ENCODE data around the gene EMP2. TPM values are rescaled to one million over a fixed set of nuclear protein-coding genes. Genes with fewer than 3 reads are reported as not detected.

Gene EMP2, protein sequence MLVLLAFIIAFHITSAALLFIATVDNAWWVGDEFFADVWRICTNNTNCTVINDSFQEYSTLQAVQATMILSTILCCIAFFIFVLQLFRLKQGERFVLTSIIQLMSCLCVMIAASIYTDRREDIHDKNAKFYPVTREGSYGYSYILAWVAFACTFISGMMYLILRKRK
- total RNA-seq, result 5.2 and 8.5 TPM in 2 replicates

GRCh38 chr16:10579965-10580882 is at the start of gene EMP2:
EMP2 (minus strand) TSS chr16:10580598; CDS start chr16:10547617, 32,981 bp downstream.

Other genes starting within 250 kb of the EMP2 start
- gene ATF7IP2, start 194.5 kb downstream of the EMP2 start, total RNA-seq, result 11.0 and 15.7 TPM in 2 replicates
- gene TEKT5, start 114.3 kb upstream of the EMP2 start, total RNA-seq, result not detected in 2 replicates
- 25.0 and 29.0 TPM in 2 replicates for gene NUBP1, start 163.2 kb upstream of the EMP2 start, total RNA-seq
- not detected in 2 replicates for gene TVP23A, start 238.2 kb upstream of the EMP2 start, total RNA-seq